Measurements from ENCODE around the gene RNF222. TPM values are rescaled to one million over a fixed set of nuclear protein-coding genes. Genes with fewer than 3 reads are reported as not detected.
A peak's percentile ranks its signal among the peaks of the same experiment; 100 is the strongest.

RNF222 gene
- total RNA-seq, 1 experiment from 2014 or later: 0.09 TPM

- TF ChIP-seq, protein P1, sequence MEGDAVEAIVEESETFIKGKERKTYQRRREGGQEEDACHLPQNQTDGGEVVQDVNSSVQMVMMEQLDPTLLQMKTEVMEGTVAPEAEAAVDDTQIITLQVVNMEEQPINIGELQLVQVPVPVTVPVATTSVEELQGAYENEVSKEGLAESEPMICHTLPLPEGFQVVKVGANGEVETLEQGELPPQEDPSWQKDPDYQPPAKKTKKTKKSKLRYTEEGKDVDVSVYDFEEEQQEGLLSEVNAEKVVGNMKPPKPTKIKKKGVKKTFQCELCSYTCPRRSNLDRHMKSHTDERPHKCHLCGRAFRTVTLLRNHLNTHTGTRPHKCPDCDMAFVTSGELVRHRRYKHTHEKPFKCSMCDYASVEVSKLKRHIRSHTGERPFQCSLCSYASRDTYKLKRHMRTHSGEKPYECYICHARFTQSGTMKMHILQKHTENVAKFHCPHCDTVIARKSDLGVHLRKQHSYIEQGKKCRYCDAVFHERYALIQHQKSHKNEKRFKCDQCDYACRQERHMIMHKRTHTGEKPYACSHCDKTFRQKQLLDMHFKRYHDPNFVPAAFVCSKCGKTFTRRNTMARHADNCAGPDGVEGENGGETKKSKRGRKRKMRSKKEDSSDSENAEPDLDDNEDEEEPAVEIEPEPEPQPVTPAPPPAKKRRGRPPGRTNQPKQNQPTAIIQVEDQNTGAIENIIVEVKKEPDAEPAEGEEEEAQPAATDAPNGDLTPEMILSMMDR (conservative IDR thresholded peaks at IDR 0.05): no peak
- peak overlapping the region; percentile 10 for H3K4me2 ChIP-seq (ENCODE audit: insufficient read depth, insufficient read length, low read length)
- WGBS (ENCODE audit: extremely low coverage, insufficient read length, low lambda C conversion rate): no CpG with 5 or more reads among the region's 1 CpG
- no peak overlapping the region for H3K27ac ChIP-seq (ENCODE audit: insufficient read length, low read depth, low read length)
- peaks cover 14 to 15% of the 10 kb centered on the region in 2 experiments for H3K4me1 Mint-ChIP-seq
- no peak overlapping the region for H2BK5ac ChIP-seq (ENCODE audit: insufficient read length, low read length)
- H3K36me3 Mint-ChIP-seq (ENCODE audit: insufficient read depth in 1 of 3, low read depth in 3 of 3): no peaks in the 10 kb centered on the region
- H3K23me2 ChIP-seq (ENCODE audit: insufficient read length, low read depth, low read length, poor library complexity, severe bottlenecking): no peaks in the 10 kb centered on the region
- no peaks in the 10 kb centered on the region for H3K27me3 ChIP-seq (ENCODE audit: insufficient read depth, low read length)
- no peaks in the 10 kb centered on the region for H3K79me2 ChIP-seq (ENCODE audit: insufficient read depth, low read length)
- H3K56ac ChIP-seq (ENCODE audit: insufficient read length, low read depth, low read length): no peak overlapping the region
- no peaks in the 10 kb centered on the region for H3K9me3 ChIP-seq (ENCODE audit: control insufficient read depth, low read depth, low read length)
- no peaks in the 10 kb centered on the region for H4K20me1 ChIP-seq (ENCODE audit: control insufficient read depth, insufficient read depth, insufficient read length)
- no peak overlapping the region for H3K4me3 Mint-ChIP-seq
- H3K14ac ChIP-seq (ENCODE audit: insufficient read depth, low read length): no peak overlapping the region
- no peaks in the 10 kb centered on the region for H3K79me1 ChIP-seq (ENCODE audit: insufficient read depth, low read depth, low read length, poor library complexity, severe bottlenecking)
- H2BK12ac ChIP-seq (ENCODE audit: insufficient read length, low read depth, low read length): no peak overlapping the region
- no peak overlapping the region for H3T11ph ChIP-seq (ENCODE audit: low read length)
- H3K4me1 ChIP-seq (ENCODE audit: insufficient read depth, low read length): no peaks in the 10 kb centered on the region
- no peak overlapping the region for H3K23ac ChIP-seq (ENCODE audit: insufficient read length, low read depth, low read length)
- H2BK15ac ChIP-seq (ENCODE audit: low read depth, low read length): no peak overlapping the region
- no peak overlapping the region for H2AK5ac ChIP-seq (ENCODE audit: insufficient read length, low read length)
- no peak overlapping the region for H3K27ac Mint-ChIP-seq
- no peak overlapping the region for H2AFZ ChIP-seq (ENCODE audit: low read length)
- no peak overlapping the region for H3K9ac ChIP-seq (ENCODE audit: extremely low read depth, insufficient read length, low read length)
- H2BK20ac ChIP-seq (ENCODE audit: low read depth, low read length, poor library complexity, severe bottlenecking): no peak overlapping the region
- H4K8ac ChIP-seq (replicated peaks; ENCODE audit: insufficient read length, low read depth, low read length): no peak overlapping the region
- peaks cover 2% of the 10 kb centered on the region; the same call in 1 of the 2 replicates for H3K27me3 Mint-ChIP-seq (ENCODE audit: low read depth)
- H3K18ac ChIP-seq (ENCODE audit: insufficient read length, low read depth, low read length): no peak overlapping the region
- H3K4ac ChIP-seq (ENCODE audit: low read depth, low read length): no peak overlapping the region
- no peaks in the 10 kb centered on the region for H3K9me3 Mint-ChIP-seq
- H4K91ac ChIP-seq (ENCODE audit: insufficient read length, low read depth, low read length): no peak overlapping the region
- DNase-seq: no peak
- no peak overlapping the region for H4K5ac ChIP-seq (ENCODE audit: insufficient read length, low read depth, low read length)
- H2BK120ac ChIP-seq (ENCODE audit: low read depth, low read length, poor library complexity, severe bottlenecking): no peak overlapping the region
Measured at GRCh38 chr17:8410883-8411238, 13.2 kb upstream of the RNF222 start.

Measured in H9 (cell line).